Measurements from ENCODE around the gene CTSG.
"Not testable (repeated sequence)": the region's sequence is repeated elsewhere in the genome, so short reads cannot be mapped to it uniquely, and the experiment has no call there.

CTSG gene

DNA sequence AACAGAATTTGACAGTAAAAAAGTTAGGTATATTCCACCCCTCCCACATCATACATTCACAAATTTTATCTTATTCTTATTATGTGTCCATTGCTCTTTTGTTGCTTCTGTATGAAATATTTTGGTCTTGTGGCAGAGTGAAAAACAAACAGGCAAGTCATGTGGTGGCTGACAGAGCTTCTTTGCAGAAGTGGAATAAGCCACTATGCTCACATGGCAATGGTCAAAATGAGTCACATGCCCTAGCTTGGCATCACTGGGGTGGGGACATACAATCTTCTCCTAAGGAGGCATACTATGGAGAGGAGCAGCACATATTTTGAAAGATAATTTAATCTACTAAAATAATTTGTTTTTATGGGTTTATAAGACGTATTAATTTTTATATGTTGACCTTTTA is 40.3 kb downstream of the CTSG start:
- DNase-seq, result no peak

DNA sequence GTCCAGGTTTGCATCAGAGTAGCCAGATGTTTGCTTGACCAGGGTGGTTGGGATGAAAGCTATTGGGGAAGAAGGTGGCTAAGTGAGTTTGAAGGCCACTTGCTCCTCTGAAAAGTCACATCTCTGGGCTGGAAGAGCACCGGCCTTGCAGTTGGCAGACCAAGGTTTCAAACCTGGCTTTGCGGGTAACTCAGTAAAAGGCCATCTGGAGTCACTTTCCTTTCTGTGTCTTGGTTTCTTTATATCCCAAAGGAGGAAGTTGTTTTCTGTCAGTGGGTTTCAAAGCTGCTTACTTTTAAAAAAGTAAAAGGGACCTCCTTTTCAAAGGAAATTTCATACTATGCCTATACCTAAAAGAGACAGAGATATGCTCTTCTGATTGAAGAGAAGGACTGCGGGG is 41.8 kb downstream of the CTSG start:
- DNase-seq, result no peak

DNA sequence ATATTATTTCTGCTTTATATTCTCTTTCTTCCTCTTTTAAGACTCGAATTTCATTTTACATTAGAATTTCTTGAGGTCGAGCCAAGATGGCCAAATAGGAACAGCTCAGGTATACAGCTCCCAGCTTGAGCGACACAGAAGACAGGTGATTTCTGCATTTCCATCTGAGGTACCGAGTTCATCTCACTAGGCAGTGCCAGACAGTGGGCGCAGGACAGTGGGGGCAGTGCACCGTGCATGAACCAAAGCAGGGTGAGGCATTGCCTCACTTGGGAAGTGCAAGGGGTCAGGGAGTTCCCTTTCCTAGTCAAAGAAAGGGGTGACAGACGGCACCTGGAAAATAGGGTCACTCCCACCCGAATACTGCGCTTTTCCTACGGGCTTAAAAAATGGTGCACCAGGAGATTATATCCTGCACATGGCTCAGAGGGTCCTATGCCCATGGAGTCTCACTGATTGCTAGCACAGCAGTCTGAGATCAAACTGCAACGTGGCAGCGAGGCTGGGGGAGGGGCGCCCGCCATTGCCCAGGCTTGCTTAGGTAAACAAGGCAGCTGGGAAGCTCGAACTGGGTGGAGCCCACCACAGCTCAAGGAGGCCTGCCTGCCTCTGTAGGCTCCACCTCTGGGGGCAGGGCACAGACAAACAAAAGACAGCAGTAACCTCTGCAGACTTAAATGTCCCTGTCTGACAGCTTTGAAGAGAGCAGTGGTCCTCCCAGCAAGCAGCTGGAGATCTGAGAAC is 50.0 kb downstream of the CTSG start:
- not testable (repeated sequence) for DNase-seq

All from NCI-H226 (cell line).